Measurements from ENCODE around the gene SNED1.

SNED1 gene

GRCh38 chr2:241007880-241008710 is 9.7 kb downstream of the SNED1 start:
- TF ChIP-seq FOXP2 (optimal IDR thresholded peaks at IDR 0.05; ENCODE audit: borderline replicate concordance, extremely low read depth, extremely low read length, insufficient read depth) (no peak), SIN3A (IDR thresholded peaks at IDR 0.05; ENCODE audit: borderline replicate concordance, insufficient read depth, low read length) (no peak), POLR2AphosphoS5 (IDR thresholded peaks at IDR 0.05; ENCODE audit: low read depth, low read length) (no peak), REST (IDR thresholded peaks at IDR 0.05; ENCODE audit: insufficient read depth in 1 of 2, low read depth in 2 of 2, low read length in 2 of 2) (no peak), TAF1 (IDR thresholded peaks at IDR 0.05; ENCODE audit: borderline replicate concordance, insufficient read depth, low read length) (no peak)

GRCh38 chr2:241008711-241009121 is 10.3 kb downstream of the SNED1 start:
- TF ChIP-seq SIN3A (IDR thresholded peaks at IDR 0.05; ENCODE audit: borderline replicate concordance, insufficient read depth, low read length) (no peak), REST (IDR thresholded peaks at IDR 0.05; ENCODE audit: insufficient read depth in 1 of 2, low read depth in 2 of 2, low read length in 2 of 2) (no peak), FOXP2 (optimal IDR thresholded peaks at IDR 0.05; ENCODE audit: borderline replicate concordance, extremely low read depth, extremely low read length, insufficient read depth) (no peak), TAF1 (IDR thresholded peaks at IDR 0.05; ENCODE audit: borderline replicate concordance, insufficient read depth, low read length) (no peak), POLR2AphosphoS5 (IDR thresholded peaks at IDR 0.05; ENCODE audit: low read depth, low read length) (no peak)

GRCh38 chr2:241009191-241009590 is 10.8 kb downstream of the SNED1 start:
- TF ChIP-seq FOXP2 (optimal IDR thresholded peaks at IDR 0.05; ENCODE audit: borderline replicate concordance, extremely low read depth, extremely low read length, insufficient read depth), result no peak
- no peak for TF ChIP-seq SIN3A (IDR thresholded peaks at IDR 0.05; ENCODE audit: borderline replicate concordance, insufficient read depth, low read length)
- no peak for TF ChIP-seq POLR2AphosphoS5 (IDR thresholded peaks at IDR 0.05; ENCODE audit: low read depth, low read length)
- no peak for TF ChIP-seq REST (IDR thresholded peaks at IDR 0.05; ENCODE audit: insufficient read depth in 1 of 2, low read depth in 2 of 2, low read length in 2 of 2)
- TF ChIP-seq TAF1 (IDR thresholded peaks at IDR 0.05; ENCODE audit: borderline replicate concordance, insufficient read depth, low read length), result no peak

- TF ChIP-seq REST (IDR thresholded peaks at IDR 0.05; ENCODE audit: insufficient read depth in 1 of 2, low read depth in 2 of 2, low read length in 2 of 2) (0 out of 4 replicates have a peak, but pooled peaks of 1 of the 2 experiments have one; percentile 28), SIN3A (IDR thresholded peaks at IDR 0.05; ENCODE audit: borderline replicate concordance, insufficient read depth, low read length) (no peak)
These were observed 11.4 kb downstream of the SNED1 start for GRCh38 chr2:241009601-241010530.
